HCT116 (cell line): Measurements from ENCODE around the gene HMCN1. TPM values are rescaled to one million over a fixed set of nuclear protein-coding genes. Genes with fewer than 3 reads are reported as not detected.

Source experiments
- ATAC-seq: fragments of 200-7000 bp; cut with Tn5 transposase; 2 replicates; pipeline ENCODE4 v1.9.1; 2020; ENCODE audit warnings: mild to moderate bottlenecking, moderate library complexity
- BruUV-seq: library from RNA; stranded (reverse); fragments of 400-500 nt; replicated peaks from 2 replicates; lab custom pipeline; 2021; lab: Mats Ljungman, UMichigan
- CTCF ChIA-PET: fragments of 300-600 bp; sonication (Branson Sonifier 250); formaldehyde crosslinking; loops from one replicate; lab custom pipeline; 2021; ENCODE audit warnings: antibody characterized with exemption; lab: Charles Lee
- POLR2A ChIA-PET: fragments of 300-600, 350-600 bp; sonication (Branson Sonifier 250); formaldehyde crosslinking; loops from one replicate; lab custom pipeline; 2021; ENCODE audit warnings: antibody characterized with exemption; lab: Charles Lee
- RAD21 ChIA-PET, 2 experiments: fragments of 300-600 bp; sonication (Branson Sonifier 250); formaldehyde crosslinking; loops; one replicate each; lab custom pipeline; 2023; ENCODE audit warnings: low total read pairs in 2 of 2; ENCODE audit not compliant: uncharacterized antibody in 2 of 2, unreplicated experiment in 2 of 2, low non-redundant PET in 1 of 2; lab: Charles Lee
- DNase-seq: peaks from one replicate; pipeline ENCODE4 v3.0.0-alpha.2; 2010; ENCODE audit warnings: low read depth, low spot score
- H2AFZ ChIP-seq: fragments of 200-600 bp; shearing (Covaris generic), sonication (generic); 2 replicates; pipeline ENCODE4 v1.6.1; 2017; ENCODE audit warnings: low read depth, mixed run types, mixed read lengths, antibody characterized with exemption, low read length; ENCODE audit not compliant: poor library complexity, severe bottlenecking
- H3K27ac ChIP-seq: 2 replicates; pipeline ENCODE4 v1.5.1; 2012; ENCODE audit warnings: low read depth, low read length
- H3K27me3 ChIP-seq: fragments of 200-600 bp; sonication (generic); 2 replicates; pipeline ENCODE4 v1.6.1; 2016; ENCODE audit warnings: mixed run types, low read length, mixed read lengths; ENCODE audit not compliant: insufficient read depth
- H3K36me3 ChIP-seq, 2 experiments: fragments of 200-500 bp in 1 of 2; fragments of 200-600 bp in 1 of 2; sonication (Bioruptor generic) in 1 of 2; sonication (generic) in 1 of 2; 2 replicates each; pipeline versions ENCODE4 v1.5.1 to v1.6.1; 2014 to 2016; ENCODE audit warnings: low read length in 2 of 2, inconsistent platforms in 1 of 2, mixed read lengths in 1 of 2, mixed run types in 1 of 2; ENCODE audit not compliant: insufficient read depth in 2 of 2, control insufficient read depth in 1 of 2
- H3K4me1 ChIP-seq, 2 experiments: fragments of 200-600 bp in 1 of 2; sonication (generic) in 1 of 2; 2 replicates each; pipeline versions ENCODE4 v1.5.1 to v1.6.1; 2012 to 2017; ENCODE audit warnings: low read length in 2 of 2, inconsistent platforms in 1 of 2, mild to moderate bottlenecking in 1 of 2, mixed read lengths in 1 of 2, mixed run types in 1 of 2, moderate library complexity in 1 of 2; ENCODE audit not compliant: insufficient read depth in 2 of 2, control insufficient read depth in 1 of 2
- H3K4me2 ChIP-seq: fragments of 200-600 bp; sonication (generic); 2 replicates; pipeline ENCODE4 v1.6.1; 2017; ENCODE audit warnings: mixed run types, low read length, mixed read lengths
- H3K4me3 ChIP-seq, 2 experiments: fragments of 200-600 bp in 1 of 2; sonication (generic) in 1 of 2; replicated peaks in 1 of 2; 2 replicates each; pipeline ENCODE4 v1.5.1; 2011 to 2016; ENCODE audit warnings: low read length in 2 of 2, control low read depth in 1 of 2, low read depth in 1 of 2, mild to moderate bottlenecking in 1 of 2, mixed read lengths in 1 of 2, mixed run types in 1 of 2
- H3K79me2 ChIP-seq: fragments of 200-600 bp; sonication (generic); 2 replicates; pipeline ENCODE4 v1.6.1; 2017; ENCODE audit warnings: mild to moderate bottlenecking, mixed run types, low read length, moderate library complexity, mixed read lengths; ENCODE audit not compliant: insufficient read depth
- H3K9ac ChIP-seq: fragments of 200-600 bp; sonication (generic); 2 replicates; pipeline ENCODE4 v1.6.1; 2016; ENCODE audit warnings: low read length, mixed read lengths
- H3K9me2 ChIP-seq: fragments of 200-600 bp; sonication (generic), shearing (Covaris generic); 2 replicates; pipeline ENCODE4 v1.6.1; 2017; ENCODE audit warnings: mixed run types, mild to moderate bottlenecking, moderate library complexity; ENCODE audit not compliant: insufficient read depth
- H3K9me3 ChIP-seq, 2 experiments: fragments of 200-500 bp in 1 of 2; fragments of 200-600 bp in 1 of 2; sonication (Bioruptor generic) in 1 of 2; sonication (generic) in 1 of 2; 2 replicates each; pipeline ENCODE4 v1.6.1; 2014 to 2017; ENCODE audit warnings: low read length in 2 of 2, mixed read lengths in 2 of 2, inconsistent platforms in 1 of 2, low read depth in 1 of 2, mild to moderate bottlenecking in 1 of 2, mixed run types in 1 of 2, moderate library complexity in 1 of 2; ENCODE audit not compliant: control insufficient read depth in 1 of 2, insufficient read depth in 1 of 2
- H4K20me1 ChIP-seq: fragments of 200-600 bp; sonication (generic), shearing (Covaris generic); 2 replicates; pipeline ENCODE4 v1.6.1; 2017; ENCODE audit warnings: mixed run types, mild to moderate bottlenecking, moderate library complexity; ENCODE audit not compliant: insufficient read depth
- ATF3 ChIP-seq: IDR thresholded peaks from 2 replicates; pipeline ENCODE4 v1.6.1; 2012
- CEBPB ChIP-seq: IDR thresholded peaks from 2 replicates; pipeline ENCODE4 v1.6.1; 2012; ENCODE audit warnings: low read depth
- CTCF ChIP-seq, 3 experiments: fragments of 200-600 bp in 1 of 3; sonication (generic) in 1 of 3; IDR thresholded peaks in 2 of 3; conservative IDR thresholded peaks in 1 of 3; 2 replicates each; pipeline ENCODE4 v1.5.1; 2012 to 2017; ENCODE audit warnings: low read depth in 2 of 3, low read length in 2 of 3, antibody characterized with exemption in 1 of 3, borderline replicate concordance in 1 of 3, control low read depth in 1 of 3, mild to moderate bottlenecking in 1 of 3, mixed read lengths in 1 of 3, mixed run types in 1 of 3, moderate library complexity in 1 of 3; ENCODE audit not compliant: insufficient read depth in 1 of 3
- ELF1 ChIP-seq: IDR thresholded peaks from 2 replicates; pipeline ENCODE4 v1.6.1; 2012; ENCODE audit warnings: low read depth, borderline replicate concordance
- FOSL1 ChIP-seq: IDR thresholded peaks from 2 replicates; pipeline ENCODE4 v1.6.1; 2012; ENCODE audit warnings: low read depth
- JUND ChIP-seq: IDR thresholded peaks from 2 replicates; pipeline ENCODE4 v1.6.1; 2012
- POLR2A ChIP-seq: IDR thresholded peaks from 2 replicates; pipeline ENCODE4 v1.7.0; 2011; ENCODE audit warnings: borderline replicate concordance; ENCODE audit not compliant: insufficient read depth, insufficient read length; ENCODE audit errors: extremely low read depth
- POLR2AphosphoS5 ChIP-seq: IDR thresholded peaks from 2 replicates; pipeline ENCODE4 v1.6.1; 2011; ENCODE audit warnings: mild to moderate bottlenecking, low read depth, low read length, moderate library complexity
- SIN3A ChIP-seq: IDR thresholded peaks from 2 replicates; pipeline ENCODE4 v1.6.1; 2012; ENCODE audit warnings: low read depth
- SP1 ChIP-seq: IDR thresholded peaks from 2 replicates; pipeline ENCODE4 v1.6.1; 2012; ENCODE audit warnings: low read depth
- SRF ChIP-seq: IDR thresholded peaks from 2 replicates; pipeline ENCODE4 v1.6.1; 2012; ENCODE audit warnings: low read depth
- TCF7L2 ChIP-seq: IDR thresholded peaks from 2 replicates; pipeline ENCODE4 v1.7.0; 2011; ENCODE audit warnings: borderline replicate concordance, inconsistent platforms; ENCODE audit not compliant: insufficient read depth, insufficient read length; ENCODE audit errors: extremely low read depth
- YY1 ChIP-seq: IDR thresholded peaks from 2 replicates; pipeline ENCODE4 v1.6.1; 2011; ENCODE audit warnings: low read length, low read depth, moderate library complexity, mild to moderate bottlenecking; ENCODE audit not compliant: insufficient replicate concordance; ENCODE audit errors: extremely low read depth
- ZBTB33 ChIP-seq: IDR thresholded peaks from 2 replicates; pipeline ENCODE4 v1.6.1; 2011; ENCODE audit warnings: mild to moderate bottlenecking, low read length, moderate library complexity; ENCODE audit not compliant: insufficient replicate concordance; ENCODE audit errors: extremely low read depth
- ZFX ChIP-seq: fragments of 450-650 bp; IDR thresholded peaks from 2 replicates; pipeline ENCODE4 v1.6.1; 2017
- intact Hi-C: fragments of 100-400 bp; cut with micrococcal nuclease; formaldehyde crosslinking; loops from 2 replicates; pipeline ENCODE4 v1.10.0; 2022
- total RNA-seq: library from RNA; stranded (reverse); gene quantifications from one replicate; pipeline ENCODE4 v1.2.1, GENCODE V29; 2021; ENCODE audit not compliant: unreplicated experiment

HMCN1 gene
- total RNA-seq, 1 experiment from 2014 or later = 0.59 TPM

GRCh38 chr1:186208405-186209129 lies 474.4 kb downstream of the HMCN1 start:
- POLR2A ChIA-PET = no interaction called here
- intact Hi-C loops = no loop called here
- CTCF ChIA-PET = interaction anchor here (1.1 to 3.0 kb wide), 3 partner anchors 53 to 488 kb away, joined by 3 to 13 read pairs (median 8); no protein-coding TSS in a partner anchor
- H3K27me3 ChIP-seq = no peaks in the 10 kb centered on the region
- no peak overlapping the region for H3K9ac ChIP-seq
- DNase-seq = no peak
- no peak overlapping the region for H3K4me3 ChIP-seq
- no peak overlapping the region for H2AFZ ChIP-seq
- no peaks in the 10 kb centered on the region for H3K36me3 ChIP-seq
- no peak overlapping the region for H3K4me2 ChIP-seq
- RAD21 ChIA-PET = no interaction called here
- H3K27ac ChIP-seq = no peak overlapping the region
- TF ChIP-seq ELF1 (no peak), POLR2AphosphoS5 (no peak), ZFX (no peak), SRF (no peak)
- H3K4me1 ChIP-seq = no peaks in the 10 kb centered on the region
- ATAC-seq = no peak
- no TSS peak for BruUV-seq
- no peaks in the 10 kb centered on the region for H3K9me3 ChIP-seq
- no peaks in the 10 kb centered on the region for H3K9me2 ChIP-seq
- H4K20me1 ChIP-seq = no peaks in the 10 kb centered on the region
- no peaks in the 10 kb centered on the region for H3K79me2 ChIP-seq

GRCh38 chr1:186210258-186210657 lies 476.1 kb downstream of the HMCN1 start:
- DNase-seq = no peak
- Histone ChIP-seq H3K4me1 (no peaks in the 10 kb centered on the region), H2AFZ (no peak overlapping the region), H3K4me2 (no peak overlapping the region), H3K9me2 (no peaks in the 10 kb centered on the region), H3K9ac (no peak overlapping the region), H3K27me3 (no peaks in the 10 kb centered on the region), H3K79me2 (no peaks in the 10 kb centered on the region), H3K4me3 (no peak overlapping the region), H3K9me3 (no peaks in the 10 kb centered on the region), H3K36me3 (no peaks in the 10 kb centered on the region), H4K20me1 (no peaks in the 10 kb centered on the region), H3K27ac (no peak overlapping the region)
- ChIA-PET POLR2A (no interaction called here), CTCF (interaction anchor here (1.8 to 3.0 kb wide), 2 partner anchors 55 to 490 kb away, joined by 6 to 13 read pairs; no protein-coding TSS in a partner anchor), RAD21 (no interaction called here)
- no TSS peak for BruUV-seq
- intact Hi-C loops = loop anchor here (10.0 kb wide), 1 partner anchor 1405 kb away; no protein-coding TSS in a partner anchor
- ATAC-seq = no peak
- TF ChIP-seq ZFX (no peak), TCF7L2 (no peak), JUND (no peak), YY1 (no peak), ATF3 (no peak), ELF1 (no peak), POLR2AphosphoS5 (no peak), POLR2A (no peak), CTCF (IDR thresholded peaks at IDR 0.05 in 2 of 3, conservative IDR thresholded peaks at IDR 0.05 in 1 of 3; ENCODE audit: borderline replicate concordance in 1 of 3, insufficient read depth in 1 of 3, low read depth in 2 of 3, low read length in 2 of 3) (no peak), CEBPB (no peak), SP1 (no peak), FOSL1 (no peak), ZBTB33 (no peak), SIN3A (no peak)
- TF ChIP-seq, all 23 proteins: peak for 0
